Body of pancreas (tissue), 4 donors: Measurements from ENCODE around the gene GATAD2A.

Experiments
- CTCF ChIP-seq, 7 experiments: fragments of 450-650 bp in 4 of 7; fragments of 200-600 bp in 3 of 7; sonication (generic) in 3 of 7; IDR thresholded peaks; one replicate each; pipeline ENCODE4 v1.5.1; 2016 to 2019; ENCODE audit warnings: antibody characterized with exemption in 7 of 7
- POLR2A ChIP-seq, 3 donors: fragments of 450-650 bp; IDR thresholded peaks; one replicate each; pipeline ENCODE4 v1.6.1; 2016; ENCODE audit warnings: antibody characterized with exemption in 3 of 3, mild to moderate bottlenecking in 2 of 3

- TF ChIP-seq POLR2A (IDR thresholded peaks at IDR 0.05) (no peak), CTCF (IDR thresholded peaks at IDR 0.05) (no peak)
Observed at GRCh38 chr19:19475015-19475765, 69.7 kb downstream of the GATAD2A start.
